ENCODE results near the gene ALOX15. TPM values are rescaled to one million over a fixed set of nuclear protein-coding genes. Genes with fewer than 3 reads are reported as not detected.

The ALOX15 gene
- polyA plus RNA-seq, 1 donor from 2014 or later, result 0.12 TPM

DNA sequence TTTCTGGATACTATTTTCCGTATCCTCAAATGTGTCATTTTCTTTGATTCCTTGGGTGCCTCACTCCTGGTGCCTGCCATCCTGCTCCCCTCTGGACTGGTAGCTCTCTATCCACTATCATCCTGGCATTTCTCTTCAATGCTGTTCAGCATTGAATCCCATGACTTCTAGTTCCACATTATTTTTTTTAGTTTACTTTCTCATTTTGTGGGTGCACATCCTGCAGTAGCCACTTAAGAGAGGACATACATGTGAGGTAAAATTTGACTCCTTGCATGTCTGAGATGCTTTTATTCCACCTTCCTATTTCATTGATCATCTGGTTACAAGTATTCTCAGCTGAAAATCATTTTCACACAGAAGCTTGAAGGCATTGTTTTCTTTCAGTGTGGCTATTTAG is 19.1 kb downstream of the ALOX15 start:
- Histone ChIP-seq H3K9ac (ENCODE audit: low read length) (no peak overlapping the region), H3K36me3 (ENCODE audit: insufficient read depth, low read length) (no peaks in the 10 kb centered on the region), H2AFZ (ENCODE audit: low read depth, low read length) (no peak overlapping the region), H3K79me2 (replicated peaks; ENCODE audit: insufficient read depth, low read length) (no peaks in the 10 kb centered on the region), H4K20me1 (ENCODE audit: insufficient read depth) (no peaks in the 10 kb centered on the region), H3K27me3 (ENCODE audit: insufficient read depth, low read depth, low read length) (no peaks in the 10 kb centered on the region), H3F3A (ENCODE audit: insufficient read depth, low read length, poor library complexity, severe bottlenecking) (no peaks in the 10 kb centered on the region), H3K4me3 (ENCODE audit: low read length) (no peak overlapping the region), H3K4me2 (ENCODE audit: low read length) (no peak overlapping the region), H3K27ac (ENCODE audit: low read length) (no peak overlapping the region), H3K9me2 (ENCODE audit: insufficient read depth, low read length) (no peaks in the 10 kb centered on the region), H3K9me3 (ENCODE audit: low read length) (no peaks in the 10 kb centered on the region)
- TF ChIP-seq, protein P1, sequence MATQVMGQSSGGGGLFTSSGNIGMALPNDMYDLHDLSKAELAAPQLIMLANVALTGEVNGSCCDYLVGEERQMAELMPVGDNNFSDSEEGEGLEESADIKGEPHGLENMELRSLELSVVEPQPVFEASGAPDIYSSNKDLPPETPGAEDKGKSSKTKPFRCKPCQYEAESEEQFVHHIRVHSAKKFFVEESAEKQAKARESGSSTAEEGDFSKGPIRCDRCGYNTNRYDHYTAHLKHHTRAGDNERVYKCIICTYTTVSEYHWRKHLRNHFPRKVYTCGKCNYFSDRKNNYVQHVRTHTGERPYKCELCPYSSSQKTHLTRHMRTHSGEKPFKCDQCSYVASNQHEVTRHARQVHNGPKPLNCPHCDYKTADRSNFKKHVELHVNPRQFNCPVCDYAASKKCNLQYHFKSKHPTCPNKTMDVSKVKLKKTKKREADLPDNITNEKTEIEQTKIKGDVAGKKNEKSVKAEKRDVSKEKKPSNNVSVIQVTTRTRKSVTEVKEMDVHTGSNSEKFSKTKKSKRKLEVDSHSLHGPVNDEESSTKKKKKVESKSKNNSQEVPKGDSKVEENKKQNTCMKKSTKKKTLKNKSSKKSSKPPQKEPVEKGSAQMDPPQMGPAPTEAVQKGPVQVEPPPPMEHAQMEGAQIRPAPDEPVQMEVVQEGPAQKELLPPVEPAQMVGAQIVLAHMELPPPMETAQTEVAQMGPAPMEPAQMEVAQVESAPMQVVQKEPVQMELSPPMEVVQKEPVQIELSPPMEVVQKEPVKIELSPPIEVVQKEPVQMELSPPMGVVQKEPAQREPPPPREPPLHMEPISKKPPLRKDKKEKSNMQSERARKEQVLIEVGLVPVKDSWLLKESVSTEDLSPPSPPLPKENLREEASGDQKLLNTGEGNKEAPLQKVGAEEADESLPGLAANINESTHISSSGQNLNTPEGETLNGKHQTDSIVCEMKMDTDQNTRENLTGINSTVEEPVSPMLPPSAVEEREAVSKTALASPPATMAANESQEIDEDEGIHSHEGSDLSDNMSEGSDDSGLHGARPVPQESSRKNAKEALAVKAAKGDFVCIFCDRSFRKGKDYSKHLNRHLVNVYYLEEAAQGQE (IDR thresholded peaks at IDR 0.05; ENCODE audit: borderline replicate concordance), result no peak
- no peak for TF ChIP-seq SMC3 (conservative IDR thresholded peaks at IDR 0.05; ENCODE audit: poor library complexity)

GRCh38 chr17:4620531-4621101 is 20.9 kb downstream of the ALOX15 start:
- Histone ChIP-seq H3K9me2 (ENCODE audit: insufficient read depth, low read length) (no peaks in the 10 kb centered on the region), H3K4me2 (ENCODE audit: low read length) (no peak overlapping the region), H3K4me3 (ENCODE audit: low read length) (no peak overlapping the region), H3K27ac (ENCODE audit: low read length) (no peak overlapping the region), H4K20me1 (ENCODE audit: insufficient read depth) (no peaks in the 10 kb centered on the region), H3K9ac (ENCODE audit: low read length) (no peak overlapping the region), H3K27me3 (ENCODE audit: insufficient read depth, low read depth, low read length) (no peaks in the 10 kb centered on the region), H3K36me3 (ENCODE audit: insufficient read depth, low read length) (no peaks in the 10 kb centered on the region), H3F3A (ENCODE audit: insufficient read depth, low read length, poor library complexity, severe bottlenecking) (no peaks in the 10 kb centered on the region), H3K79me2 (replicated peaks; ENCODE audit: insufficient read depth, low read length) (no peaks in the 10 kb centered on the region), H3K9me3 (ENCODE audit: low read length) (no peaks in the 10 kb centered on the region), H2AFZ (ENCODE audit: low read depth, low read length) (no peak overlapping the region)
- TF ChIP-seq, protein P1 (IDR thresholded peaks at IDR 0.05; ENCODE audit: borderline replicate concordance), result no peak
- TF ChIP-seq MXI1 (conservative IDR thresholded peaks at IDR 0.05; ENCODE audit: poor library complexity, severe bottlenecking) (no peak), EP300 (conservative IDR thresholded peaks at IDR 0.05; ENCODE audit: poor library complexity, severe bottlenecking) (no peak)

All from neural cell (in vitro differentiated cells).